GM21423 (cell line): Measurements from ENCODE around the gene JPH3.
"Not testable (repeated sequence)": the region's sequence is repeated elsewhere in the genome, so short reads cannot be mapped to it uniquely, and the experiment has no call there.

Source experiments
- ATAC-seq: cut with Tn5 transposase; IDR thresholded peaks from one replicate; pipeline ENCODE4 v1.9.1; 2021; ENCODE audit warnings: mild to moderate bottlenecking, moderate library complexity; ENCODE audit not compliant: unreplicated experiment

JPH3 gene

GRCh38 chr16:87677830-87678229, 75.5 kb downstream of the JPH3 start:
- no peak for ATAC-seq

- ATAC-seq, result no peak
Measured at GRCh38 chr16:87678618-87679017, 76.3 kb downstream of the JPH3 start.

GRCh38 chr16:87679593-87680271, 77.4 kb downstream of the JPH3 start:
- ATAC-seq, result no peak

GRCh38 chr16:87680272-87680644, 78.0 kb downstream of the JPH3 start:
- ATAC-seq, result no peak

- ATAC-seq, result not testable (repeated sequence)
Measured at GRCh38 chr16:87681051-87681602, 78.8 kb downstream of the JPH3 start.

GRCh38 chr16:87681981-87682570, 79.8 kb downstream of the JPH3 start:
- no peak for ATAC-seq

GRCh38 chr16:87682852-87683399, 80.6 kb downstream of the JPH3 start:
- no peak for ATAC-seq

- no peak for ATAC-seq
Measured at GRCh38 chr16:87684106-87684677, 81.9 kb downstream of the JPH3 start.

GRCh38 chr16:87684711-87685404, 82.5 kb downstream of the JPH3 start:
- no peak for ATAC-seq

- no peak for ATAC-seq
Measured at GRCh38 chr16:87685405-87685755, 83.1 kb downstream of the JPH3 start.

- ATAC-seq, result no peak
Measured at GRCh38 chr16:87685766-87686165, 83.5 kb downstream of the JPH3 start.

GRCh38 chr16:87686697-87687096, 84.4 kb downstream of the JPH3 start:
- ATAC-seq, result no peak

- no peak for ATAC-seq
Measured at GRCh38 chr16:87687126-87687910, 85.0 kb downstream of the JPH3 start.

- no peak for ATAC-seq
Measured at GRCh38 chr16:87687998-87688529, 85.8 kb downstream of the JPH3 start.

- ATAC-seq, result no peak
Measured at GRCh38 chr16:87688876-87689815, 86.8 kb downstream of the JPH3 start.

GRCh38 chr16:87689956-87690465, 87.7 kb downstream of the JPH3 start:
- no peak for ATAC-seq

GRCh38 chr16:87690911-87691685, 88.8 kb downstream of the JPH3 start:
- no peak for ATAC-seq

GRCh38 chr16:87691686-87692079, 89.4 kb downstream of the JPH3 start:
- ATAC-seq, result no peak
